IPS-15b (cell line): Measurements from ENCODE around the gene ANO7.

Experiments
- H3K27me3 ChIP-seq: one replicate; pipeline ENCODE4 v1.6.1; 2013; ENCODE audit warnings: low read length; ENCODE audit not compliant: control insufficient read depth, insufficient read depth
- H3K36me3 ChIP-seq: one replicate; pipeline ENCODE4 v1.6.1; 2013; ENCODE audit warnings: low read length; ENCODE audit not compliant: control insufficient read depth, insufficient read depth
- H3K4me1 ChIP-seq: one replicate; pipeline ENCODE4 v1.6.1; 2013; ENCODE audit warnings: mild to moderate bottlenecking, low read length; ENCODE audit not compliant: control insufficient read depth, insufficient read depth
- H3K4me3 ChIP-seq: one replicate; pipeline ENCODE4 v1.5.1; 2013; ENCODE audit warnings: low read depth, low read length
- H3K9ac ChIP-seq: one replicate; pipeline ENCODE4 v1.6.1; 2013; ENCODE audit warnings: low read depth, mild to moderate bottlenecking, low read length
- H3K9me3 ChIP-seq: one replicate; pipeline ENCODE4 v1.6.1; 2013; ENCODE audit warnings: mild to moderate bottlenecking, low read length; ENCODE audit not compliant: control insufficient read depth, insufficient read depth

Gene ANO7

DNA sequence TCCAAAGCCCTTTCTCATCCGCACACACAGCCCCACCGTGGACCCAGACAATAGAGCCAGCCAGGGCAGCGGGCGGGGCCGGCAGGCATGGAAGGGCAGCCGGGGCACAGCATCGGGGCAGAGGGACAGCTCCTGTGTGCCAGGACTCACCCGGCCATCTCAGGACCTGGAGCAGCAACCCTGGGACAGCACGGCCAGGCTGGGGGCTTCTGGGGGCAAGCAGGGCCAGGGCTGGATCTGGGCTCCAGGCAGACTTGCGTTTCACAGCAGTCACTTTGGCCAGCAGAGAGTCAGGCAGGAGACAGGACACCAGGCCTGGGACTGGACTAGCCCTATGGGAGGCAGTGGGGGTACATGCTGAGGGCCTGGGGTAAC is 15.5 kb downstream of the ANO7 start:
- Histone ChIP-seq H3K9ac (no peak overlapping the region), H3K9me3 (no peaks in the 10 kb centered on the region), H3K4me3 (no peak overlapping the region), H3K27me3 (no peaks in the 10 kb centered on the region), H3K36me3 (no peaks in the 10 kb centered on the region), H3K4me1 (no peaks in the 10 kb centered on the region)

DNA sequence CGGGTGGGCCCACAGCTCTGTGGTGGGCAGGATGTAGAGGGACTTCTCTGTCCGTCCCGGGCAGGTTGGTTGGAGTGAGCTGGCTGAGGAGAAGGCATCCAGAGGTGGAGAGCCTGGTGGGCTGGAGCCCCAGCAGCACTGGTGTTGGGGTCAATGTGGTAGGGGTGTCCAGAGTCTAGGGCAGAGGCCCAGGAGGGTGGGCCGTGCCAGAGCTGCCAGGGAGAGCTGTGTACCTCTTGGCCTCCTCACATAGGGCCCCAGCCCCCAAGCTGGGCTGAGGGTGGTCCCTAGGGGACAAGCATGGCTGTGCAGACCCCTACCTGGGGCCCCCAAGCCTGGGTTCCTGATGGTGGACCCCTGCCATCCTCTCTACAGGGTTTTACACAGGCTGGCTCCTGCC is 16.0 kb downstream of the ANO7 start:
- Histone ChIP-seq H3K9me3 (no peaks in the 10 kb centered on the region), H3K4me1 (no peaks in the 10 kb centered on the region), H3K9ac (no peak overlapping the region), H3K4me3 (no peak overlapping the region), H3K27me3 (no peaks in the 10 kb centered on the region), H3K36me3 (no peaks in the 10 kb centered on the region)

DNA sequence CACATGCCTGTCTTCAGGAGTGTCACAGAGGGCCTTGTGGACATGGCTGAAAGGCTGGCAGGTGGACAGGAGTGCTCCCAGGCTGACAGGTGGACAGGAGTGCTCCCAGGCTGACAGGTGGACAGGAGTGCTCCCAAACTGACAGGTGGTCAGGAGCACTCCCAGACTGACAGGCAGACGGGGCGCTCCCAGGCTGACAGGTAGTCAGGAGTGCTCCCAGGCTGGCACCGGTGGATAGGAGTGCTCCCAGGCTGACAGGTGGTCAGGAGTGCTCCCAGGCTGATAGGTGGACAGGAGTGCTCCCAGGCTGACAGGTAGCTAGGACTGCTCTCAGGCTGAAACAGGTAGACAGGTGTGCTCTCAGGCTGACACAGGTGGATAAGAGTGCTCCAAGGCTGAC is 16.6 kb downstream of the ANO7 start:
- no peaks in the 10 kb centered on the region for H3K9me3 ChIP-seq
- no peak overlapping the region for H3K4me3 ChIP-seq
- no peaks in the 10 kb centered on the region for H3K27me3 ChIP-seq
- no peaks in the 10 kb centered on the region for H3K4me1 ChIP-seq
- no peaks in the 10 kb centered on the region for H3K36me3 ChIP-seq
- no peak overlapping the region for H3K9ac ChIP-seq

DNA sequence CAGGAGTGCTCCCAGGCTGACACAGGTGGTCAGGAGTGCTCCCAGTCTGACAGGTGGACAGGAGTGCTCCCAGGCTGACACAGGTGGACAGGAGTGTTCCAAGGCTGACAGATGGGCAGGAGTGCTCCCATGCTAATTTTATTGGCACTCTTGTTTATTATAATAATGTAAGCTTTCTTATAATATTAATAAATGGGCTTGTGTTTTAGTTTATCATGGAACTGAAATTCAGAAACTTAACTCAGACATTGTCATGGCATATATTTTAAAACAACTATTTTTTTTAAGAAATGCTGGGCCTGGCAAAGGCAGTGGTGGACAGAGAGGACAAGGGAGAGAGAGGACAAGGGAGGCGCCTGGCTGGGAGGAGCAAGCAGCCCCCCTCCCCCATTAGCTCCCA is 18.7 kb downstream of the ANO7 start:
- H3K9ac ChIP-seq: no peak overlapping the region
- H3K9me3 ChIP-seq: no peaks in the 10 kb centered on the region
- no peaks in the 10 kb centered on the region for H3K27me3 ChIP-seq
- H3K4me1 ChIP-seq: no peaks in the 10 kb centered on the region
- no peaks in the 10 kb centered on the region for H3K36me3 ChIP-seq
- no peak overlapping the region for H3K4me3 ChIP-seq

DNA sequence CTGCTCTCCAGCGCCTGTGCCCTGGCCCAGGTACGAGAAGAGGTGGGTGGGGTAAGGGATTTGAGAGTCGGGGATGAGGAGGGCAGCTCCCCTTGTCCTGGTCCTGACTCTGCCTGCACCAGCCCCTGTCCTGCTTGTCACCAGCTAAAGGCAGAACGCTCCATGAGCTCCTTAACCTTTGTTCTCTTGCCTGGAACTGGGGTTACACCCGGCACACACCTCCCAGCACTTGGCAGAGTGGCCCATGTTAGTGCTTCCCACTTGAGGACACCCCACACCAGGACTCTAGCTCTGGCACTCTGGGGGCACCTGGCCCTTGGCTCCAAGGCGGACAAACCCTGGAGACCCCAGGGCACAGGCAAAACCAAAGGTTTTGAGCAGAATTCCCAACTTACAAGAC is 19.2 kb downstream of the ANO7 start:
- Histone ChIP-seq H3K9ac (no peak overlapping the region), H3K27me3 (no peaks in the 10 kb centered on the region), H3K36me3 (no peaks in the 10 kb centered on the region), H3K4me1 (no peaks in the 10 kb centered on the region), H3K4me3 (no peak overlapping the region), H3K9me3 (no peaks in the 10 kb centered on the region)

DNA sequence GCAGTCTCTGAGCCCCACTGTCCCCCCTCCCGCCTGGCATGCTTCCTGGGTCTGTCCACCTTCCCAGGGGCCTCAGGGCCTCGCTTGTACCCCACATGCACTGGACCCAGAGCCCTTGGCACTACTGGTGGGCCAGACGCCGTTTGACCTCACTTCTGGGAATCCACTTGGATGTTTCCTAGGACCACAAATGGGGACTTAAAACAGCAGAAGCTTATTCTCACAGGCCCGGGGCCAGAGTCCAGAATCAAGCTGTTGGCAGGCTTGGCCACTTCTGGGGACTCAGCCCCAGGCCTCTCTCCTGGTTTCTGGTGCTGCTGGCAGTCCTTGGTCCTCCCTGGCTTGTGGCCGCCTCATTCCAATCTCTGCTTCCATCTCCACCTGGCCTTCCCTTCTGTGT is 19.6 kb downstream of the ANO7 start:
- Histone ChIP-seq H3K9me3 (no peaks in the 10 kb centered on the region), H3K27me3 (no peaks in the 10 kb centered on the region), H3K9ac (no peak overlapping the region), H3K4me3 (no peak overlapping the region), H3K4me1 (no peaks in the 10 kb centered on the region), H3K36me3 (no peaks in the 10 kb centered on the region)

DNA sequence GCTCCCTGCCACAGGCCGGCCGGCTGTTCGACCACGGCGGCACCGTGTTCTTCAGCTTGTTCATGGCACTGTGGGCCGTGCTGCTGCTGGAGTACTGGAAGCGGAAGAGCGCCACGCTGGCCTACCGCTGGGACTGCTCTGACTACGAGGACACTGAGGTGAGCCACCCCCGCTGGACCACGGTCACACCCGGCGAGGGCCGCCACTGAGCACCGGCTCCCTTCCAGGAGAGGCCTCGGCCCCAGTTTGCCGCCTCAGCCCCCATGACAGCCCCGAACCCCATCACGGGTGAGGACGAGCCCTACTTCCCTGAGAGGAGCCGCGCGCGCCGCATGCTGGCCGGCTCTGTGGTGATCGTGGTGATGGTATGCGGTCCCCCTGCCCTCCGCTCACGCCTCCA is 20.8 kb downstream of the ANO7 start:
- H3K4me1 ChIP-seq: no peaks in the 10 kb centered on the region
- no peak overlapping the region for H3K4me3 ChIP-seq
- H3K27me3 ChIP-seq: no peaks in the 10 kb centered on the region
- H3K36me3 ChIP-seq: no peaks in the 10 kb centered on the region
- H3K9ac ChIP-seq: no peak overlapping the region
- no peaks in the 10 kb centered on the region for H3K9me3 ChIP-seq

DNA sequence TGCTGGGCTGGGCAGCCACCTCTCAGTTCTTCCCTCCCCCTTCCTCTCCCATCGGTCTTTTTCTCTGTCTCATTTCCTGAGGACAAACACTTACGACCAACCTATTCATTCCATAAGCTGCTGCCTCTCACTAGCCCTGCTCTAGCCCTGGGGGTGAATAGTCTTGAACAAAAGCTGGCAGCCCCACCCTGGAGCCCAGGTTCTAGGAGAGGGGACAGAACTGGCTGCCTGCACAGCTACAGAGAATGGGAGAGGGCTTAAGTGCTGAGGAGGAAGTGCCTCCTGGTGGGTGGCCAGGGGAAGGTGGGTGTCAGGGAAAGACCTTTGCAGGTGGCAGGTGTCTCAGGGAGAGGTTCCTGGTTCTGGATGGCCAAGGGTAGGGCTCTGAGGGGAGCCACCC is 22.8 kb downstream of the ANO7 start:
- no peaks in the 10 kb centered on the region for H3K36me3 ChIP-seq
- H3K27me3 ChIP-seq: no peaks in the 10 kb centered on the region
- H3K9ac ChIP-seq: no peak overlapping the region
- no peak overlapping the region for H3K4me3 ChIP-seq
- no peaks in the 10 kb centered on the region for H3K4me1 ChIP-seq
- no peaks in the 10 kb centered on the region for H3K9me3 ChIP-seq

DNA sequence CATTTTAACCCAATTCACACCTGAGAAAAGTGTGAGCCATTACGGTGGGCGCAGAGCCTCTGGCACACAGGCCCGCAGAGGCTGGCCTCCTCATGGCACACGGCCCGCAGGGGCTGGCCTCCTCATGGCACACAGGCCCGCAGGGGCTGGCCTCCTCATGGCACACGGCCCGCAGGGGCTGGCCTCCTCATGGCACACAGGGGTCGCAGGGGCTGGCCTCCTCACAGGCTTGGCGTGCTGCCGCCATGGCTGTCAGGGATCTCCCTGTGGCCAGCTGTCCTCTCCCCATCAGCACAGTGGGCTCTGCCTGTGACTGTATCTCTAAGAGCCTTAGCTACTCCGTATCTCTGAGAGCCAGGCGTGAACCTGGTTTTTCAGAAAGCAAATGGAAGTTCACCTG is 24.6 kb downstream of the ANO7 start:
- no peaks in the 10 kb centered on the region for H3K4me1 ChIP-seq
- H3K9ac ChIP-seq: no peak overlapping the region
- H3K9me3 ChIP-seq: no peaks in the 10 kb centered on the region
- H3K36me3 ChIP-seq: no peaks in the 10 kb centered on the region
- no peaks in the 10 kb centered on the region for H3K27me3 ChIP-seq
- no peak overlapping the region for H3K4me3 ChIP-seq

DNA sequence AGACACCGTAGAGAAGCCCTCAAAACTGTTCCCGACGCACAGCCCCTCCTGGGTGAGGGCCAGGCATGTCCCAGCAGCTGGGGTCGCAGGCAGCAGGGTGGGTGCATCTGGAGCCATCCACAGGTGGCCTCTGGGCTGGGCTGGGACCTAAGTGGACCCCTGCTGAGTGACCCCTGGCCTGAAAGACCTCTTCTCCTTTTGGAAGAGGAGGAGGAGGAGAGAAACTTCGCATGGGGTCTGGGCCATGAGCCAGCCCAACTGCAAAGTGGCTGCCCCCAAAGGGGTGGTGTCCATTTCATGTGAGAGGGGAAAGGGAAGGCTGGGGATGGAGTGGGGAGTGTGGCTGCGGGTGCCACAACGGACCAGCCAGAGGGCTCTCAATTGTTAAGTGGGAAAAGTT is 25.1 kb downstream of the ANO7 start:
- Histone ChIP-seq H3K27me3 (no peaks in the 10 kb centered on the region), H3K4me3 (no peak overlapping the region)

DNA sequence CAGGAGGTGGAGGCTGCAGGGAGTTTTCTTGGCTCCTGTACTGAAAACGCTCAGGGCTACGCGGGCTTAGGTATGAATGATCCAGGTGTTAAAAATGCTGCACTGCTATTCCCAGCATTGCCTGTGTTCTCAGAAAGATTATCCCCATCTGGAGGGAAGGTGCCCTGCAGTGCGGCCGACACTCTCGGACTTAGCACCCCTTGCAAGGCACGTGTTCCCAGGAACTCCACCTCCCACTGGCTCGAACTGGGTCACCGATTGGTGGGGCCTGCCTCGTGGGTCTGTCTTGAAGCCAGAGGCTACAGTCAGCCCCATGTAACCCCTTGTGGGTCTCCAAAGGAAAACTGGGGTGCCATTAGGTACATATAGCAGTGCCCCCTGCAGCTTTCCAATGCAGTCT is 25.7 kb downstream of the ANO7 start:
- Histone ChIP-seq H3K4me1 (no peaks in the 10 kb centered on the region), H3K9me3 (no peaks in the 10 kb centered on the region)

More for the DNA sequence above, 25.1 kb downstream of the ANO7 start:
- no peaks in the 10 kb centered on the region for H3K36me3 ChIP-seq
- no peak overlapping the region for H3K9ac ChIP-seq
- H3K9me3 ChIP-seq: no peaks in the 10 kb centered on the region
- no peaks in the 10 kb centered on the region for H3K4me1 ChIP-seq

DNA sequence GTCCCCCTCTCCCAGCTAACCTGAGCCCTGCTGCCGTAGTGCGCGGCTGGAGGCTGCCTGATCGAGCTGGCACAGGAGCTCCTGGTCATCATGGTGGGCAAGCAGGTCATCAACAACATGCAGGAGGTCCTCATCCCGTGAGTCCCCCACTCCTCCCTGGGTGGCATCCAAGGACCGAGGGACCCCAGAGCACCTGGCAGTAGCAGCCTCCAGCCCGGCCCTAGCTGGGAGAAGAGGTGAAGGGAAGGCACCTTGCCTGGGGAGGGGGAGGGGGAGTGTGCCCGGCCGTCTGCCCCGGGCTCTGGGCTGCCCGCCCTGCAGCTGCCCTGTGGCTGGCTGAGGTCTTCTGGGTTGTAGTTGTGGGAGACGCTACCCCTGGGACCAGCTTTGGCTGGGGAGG is 26.3 kb downstream of the ANO7 start:
- no peaks in the 10 kb centered on the region for H3K36me3 ChIP-seq
- no peak overlapping the region for H3K9ac ChIP-seq
- no peaks in the 10 kb centered on the region for H3K4me1 ChIP-seq
- H3K27me3 ChIP-seq: no peaks in the 10 kb centered on the region
- no peaks in the 10 kb centered on the region for H3K9me3 ChIP-seq
- H3K4me3 ChIP-seq: no peak overlapping the region

More for the DNA sequence above, 25.7 kb downstream of the ANO7 start:
- H3K9ac ChIP-seq: no peak overlapping the region
- H3K36me3 ChIP-seq: no peaks in the 10 kb centered on the region
- H3K4me3 ChIP-seq: no peak overlapping the region
- H3K27me3 ChIP-seq: no peaks in the 10 kb centered on the region

DNA sequence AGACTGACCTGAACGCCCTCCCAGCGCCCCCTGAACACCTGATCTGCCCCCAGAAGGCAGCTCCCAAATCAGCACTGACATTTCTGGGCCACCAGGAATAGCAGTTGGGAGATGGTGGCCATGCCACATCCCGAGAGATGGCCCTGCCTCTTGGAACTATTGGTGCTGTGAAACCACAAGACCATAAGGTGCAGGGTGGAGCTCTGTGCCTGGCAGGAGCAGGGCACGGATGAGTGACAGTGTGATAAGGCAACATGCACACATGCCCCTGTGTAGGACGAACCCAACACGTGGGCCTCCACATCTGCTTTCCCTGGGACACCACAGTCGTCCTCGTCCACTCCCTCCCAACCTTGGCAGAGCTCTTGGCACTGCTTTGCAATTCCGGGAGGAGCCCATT is 26.9 kb downstream of the ANO7 start:
- Histone ChIP-seq H3K9ac (no peak overlapping the region), H3K36me3 (no peaks in the 10 kb centered on the region), H3K9me3 (no peaks in the 10 kb centered on the region), H3K4me3 (no peak overlapping the region), H3K4me1 (no peaks in the 10 kb centered on the region), H3K27me3 (no peaks in the 10 kb centered on the region)
